SK-N-DZ (cell line): ENCODE data around the gene PHF23.

Experiments used
- DNase-seq: peaks from one replicate; pipeline ENCODE4 v3.0.0-alpha.2; 2015; ENCODE audit warnings: low spot score
- small RNA-seq, 2 experiments: library from RNA; depleted of rRNA; stranded (forward); fragments of <200 nt; gene quantifications; one replicate each; pipeline ENCODE3, GENCODE V24; 2014

PHF23 gene

DNA sequence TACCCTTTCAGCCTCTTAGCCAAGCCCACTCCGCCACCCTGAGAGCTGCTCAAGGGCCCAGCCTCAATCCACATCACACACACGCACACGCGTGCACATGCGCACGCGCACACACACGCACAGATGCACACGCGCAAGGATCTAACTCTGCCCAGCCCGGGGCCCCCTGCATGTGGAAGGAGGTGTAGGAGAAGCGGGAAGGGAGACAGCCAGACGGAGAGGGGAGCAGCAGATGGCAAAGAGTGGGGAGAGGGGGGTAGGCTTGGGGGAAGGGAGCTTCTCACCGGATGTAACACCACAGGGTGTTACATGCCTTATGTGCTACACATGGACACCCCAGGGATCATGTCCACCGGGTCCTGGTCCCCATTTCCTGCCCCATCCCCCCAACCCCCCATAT, 34.9 kb downstream of the PHF23 start:
- DNase-seq: no peak

DNA sequence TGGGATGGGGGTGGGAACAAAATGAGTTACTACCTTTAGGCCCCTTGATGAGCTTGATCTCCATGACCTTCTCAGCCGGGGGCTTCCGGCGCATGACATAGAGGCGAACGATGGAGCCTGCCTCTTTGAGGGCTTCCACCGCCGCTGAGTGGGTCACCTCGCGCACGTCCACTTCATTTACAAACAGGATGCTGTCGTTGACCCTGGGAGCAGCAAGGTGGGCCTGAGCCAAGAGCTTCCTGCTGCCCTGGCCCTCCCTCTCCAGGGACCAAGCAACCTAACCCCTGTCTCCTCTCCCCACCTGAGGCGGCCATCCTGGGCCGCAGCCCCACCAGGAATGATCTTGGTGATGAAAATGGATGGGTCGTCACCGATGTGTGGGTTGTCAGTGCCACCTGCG, 35.9 kb downstream of the PHF23 start:
- DNase-seq: no peak

- DNase-seq: no peak
These were observed 42.4 kb downstream of the PHF23 start for GRCh38 chr17:7196651-7197401.

DNA sequence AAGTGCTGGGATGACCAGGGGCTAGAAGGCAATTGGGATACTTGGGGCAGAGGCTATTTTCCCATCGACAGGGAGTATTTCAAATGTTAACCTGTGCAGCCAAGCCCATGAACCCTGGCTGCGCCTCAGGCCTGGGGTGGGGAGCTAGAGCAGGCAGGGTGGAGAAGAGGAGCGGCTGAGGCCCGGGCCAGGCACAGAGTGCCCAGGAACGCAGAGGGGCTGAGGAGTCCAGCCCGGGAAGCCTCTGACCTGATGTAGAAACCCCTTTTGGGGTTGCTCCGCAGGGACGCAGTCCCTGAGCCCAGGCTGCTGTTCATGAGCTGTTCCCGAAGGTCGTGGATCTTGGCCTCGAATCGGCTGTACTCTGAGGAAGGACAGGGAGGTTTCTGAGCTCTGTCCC, 43.3 kb downstream of the PHF23 start:
- DNase-seq: no peak

GRCh38 chr17:7192271-7192937, 46.9 kb downstream of the PHF23 start:
- DNase-seq: no peak

GRCh38 chr17:7191571-7192270, 47.5 kb downstream of the PHF23 start:
- no peak for DNase-seq

DNA sequence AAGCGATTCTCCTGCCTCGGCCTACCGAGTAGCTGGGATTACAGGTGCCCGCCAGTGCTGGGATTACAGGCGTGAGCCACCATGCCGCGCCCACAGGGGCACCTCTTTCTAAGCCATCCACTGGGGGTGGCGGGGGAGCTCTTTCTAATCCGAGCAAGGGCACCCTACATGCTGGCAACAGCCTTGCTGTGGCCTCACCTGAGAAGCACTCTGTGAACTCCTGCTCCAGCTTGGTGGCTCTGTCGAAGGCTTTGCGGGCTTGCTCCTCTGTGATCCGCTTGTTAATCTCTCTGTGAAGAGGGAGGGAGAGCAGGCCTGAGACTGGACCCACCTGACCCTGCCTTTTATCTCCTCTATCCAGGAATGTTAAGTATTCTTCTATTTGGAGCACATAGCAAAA, 48.2 kb downstream of the PHF23 start:
- no peak for DNase-seq

DNA sequence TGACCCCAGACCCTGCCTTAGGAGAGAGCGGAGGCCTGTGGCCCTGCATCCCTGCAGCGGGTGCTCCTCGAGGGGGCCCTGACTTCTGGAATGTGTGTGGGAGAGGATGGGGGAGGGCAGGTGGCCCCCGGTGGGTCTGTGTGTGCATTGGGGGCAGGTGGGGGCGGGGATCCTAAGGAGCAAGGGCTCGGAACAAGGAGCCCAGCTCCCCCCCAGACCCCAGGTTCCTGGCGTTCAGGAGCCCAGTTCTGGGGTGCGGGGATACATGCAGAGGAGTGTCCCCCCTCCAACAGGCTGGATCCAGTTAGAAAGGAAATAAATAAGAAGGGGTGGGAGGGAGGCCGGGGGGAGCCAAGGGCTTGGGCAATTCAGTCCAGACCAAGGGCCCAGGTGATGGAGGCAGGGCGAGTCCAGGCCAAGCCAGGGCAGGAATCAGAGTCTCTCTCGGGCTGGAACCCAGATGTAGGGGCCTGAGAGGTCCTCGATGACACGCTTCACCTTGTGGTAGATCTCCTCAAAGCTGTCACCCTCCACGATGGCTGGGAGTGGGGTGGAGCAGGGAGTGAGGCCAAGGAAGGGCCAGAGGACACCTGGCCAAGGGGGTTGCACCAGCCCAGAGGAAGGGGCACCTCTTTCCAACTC, 48.9 kb downstream of the PHF23 start:
- DNase-seq: no peak

- no peak for DNase-seq
These were observed 53.0 kb downstream of the PHF23 start for GRCh38 chr17:7186241-7186640.

Small RNA genes lying within 50 kb of the gene (small RNA-seq; reads per million reads assigned to genes)
- 0 reads per million in 2 experiments for gene AC120057.4
- 2.3 to 15.5 reads per million in 2 experiments for gene MIR324
- gene RF00019: 0 reads per million in 2 experiments
